ENCODE data around the gene SCUBE1.

DNA sequence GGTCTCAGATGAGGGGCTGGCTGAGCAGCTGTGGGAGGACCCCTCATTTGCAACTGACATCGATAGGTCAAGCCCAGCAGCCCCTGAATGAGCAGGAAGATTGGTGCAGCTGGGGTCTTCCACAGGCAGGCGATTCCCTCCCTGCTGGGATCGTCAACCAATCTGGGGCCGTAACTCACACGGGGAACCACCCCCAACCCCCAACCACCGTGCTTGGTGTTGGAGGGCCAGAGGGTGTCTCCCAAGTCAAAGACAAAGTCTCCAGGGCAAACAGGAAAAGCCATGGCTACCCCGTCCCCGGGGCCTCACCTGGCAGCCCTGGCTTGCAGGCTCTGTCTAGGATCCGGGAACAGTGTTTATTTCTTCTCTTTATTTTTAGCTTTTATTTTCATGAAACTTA is 26.9 kb upstream of the SCUBE1 start:
- TF ChIP-seq POLR2A (IDR thresholded peaks at IDR 0.05): no peak
- TF ChIP-seq, protein P1, sequence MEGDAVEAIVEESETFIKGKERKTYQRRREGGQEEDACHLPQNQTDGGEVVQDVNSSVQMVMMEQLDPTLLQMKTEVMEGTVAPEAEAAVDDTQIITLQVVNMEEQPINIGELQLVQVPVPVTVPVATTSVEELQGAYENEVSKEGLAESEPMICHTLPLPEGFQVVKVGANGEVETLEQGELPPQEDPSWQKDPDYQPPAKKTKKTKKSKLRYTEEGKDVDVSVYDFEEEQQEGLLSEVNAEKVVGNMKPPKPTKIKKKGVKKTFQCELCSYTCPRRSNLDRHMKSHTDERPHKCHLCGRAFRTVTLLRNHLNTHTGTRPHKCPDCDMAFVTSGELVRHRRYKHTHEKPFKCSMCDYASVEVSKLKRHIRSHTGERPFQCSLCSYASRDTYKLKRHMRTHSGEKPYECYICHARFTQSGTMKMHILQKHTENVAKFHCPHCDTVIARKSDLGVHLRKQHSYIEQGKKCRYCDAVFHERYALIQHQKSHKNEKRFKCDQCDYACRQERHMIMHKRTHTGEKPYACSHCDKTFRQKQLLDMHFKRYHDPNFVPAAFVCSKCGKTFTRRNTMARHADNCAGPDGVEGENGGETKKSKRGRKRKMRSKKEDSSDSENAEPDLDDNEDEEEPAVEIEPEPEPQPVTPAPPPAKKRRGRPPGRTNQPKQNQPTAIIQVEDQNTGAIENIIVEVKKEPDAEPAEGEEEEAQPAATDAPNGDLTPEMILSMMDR (IDR thresholded peaks at IDR 0.05): no peak
